Measurements from ENCODE around the gene RETREG3. TPM values are rescaled to one million over a fixed set of nuclear protein-coding genes. Genes with fewer than 3 reads are reported as not detected.
A peak's percentile ranks its signal among the peaks of the same experiment; 100 is the strongest.

The RETREG3 gene
- total RNA-seq, 2 donors from 2014 or later = 49.0 to 71.6 TPM

GRCh38 chr17:42577532-42578281 lies 31.5 kb downstream of the RETREG3 start, which contains the start of gene PSMC3IP:
TSS of gene PSMC3IP (minus strand) at chr17:42577729. CDS start at chr17:42577686, 43 bp downstream.
- intact Hi-C loops (cut with DNase I, micrococcal nuclease) = loop anchor here in 1 of 2 donors (10.0 kb wide), 1 partner anchor 107 kb away; the partner anchor contains the start of genes CCR10 and CNTNAP1
- ATAC-seq = peak; percentile 91

GRCh38 chr17:42577140-42577531 lies 32.0 kb downstream of the RETREG3 start:
- intact Hi-C loops (cut with DNase I, micrococcal nuclease) = loop anchor here in 1 of 2 donors (10.0 kb wide), 1 partner anchor 108 kb away; the partner anchor contains the start of genes CCR10 and CNTNAP1
- DNase-seq = no peak
- ATAC-seq = peak; percentile 18

More at GRCh38 chr17:42577532-42578281, 31.5 kb downstream of the RETREG3 start, which contains the start of gene PSMC3IP:
- peak; percentile 96 to 97 for DNase-seq

GRCh38 chr17:42574463-42574862 lies 34.7 kb downstream of the RETREG3 start:
- no peak for ATAC-seq
- intact Hi-C loops (cut with DNase I, micrococcal nuclease) = loop anchor here in 1 of 2 donors (10.0 kb wide), 1 partner anchor 110 kb away; the partner anchor contains the start of genes CCR10 and CNTNAP1
- DNase-seq = no peak

- DNase-seq (no peak), ATAC-seq (no peak)
- intact Hi-C loops (cut with DNase I, micrococcal nuclease) = loop anchor here in 1 of 2 donors (10.0 kb wide), 1 partner anchor 112 kb away; the partner anchor contains the start of genes CCR10 and CNTNAP1
These were observed 36.1 kb downstream of the RETREG3 start for GRCh38 chr17:42573095-42573494.

GRCh38 chr17:42571435-42572225 lies 37.5 kb downstream of the RETREG3 start:
- DNase-seq (no peak), ATAC-seq (no peak)
- intact Hi-C loops (cut with DNase I, micrococcal nuclease) = loop anchor here in 1 of 2 donors (10.0 kb wide), 1 partner anchor 113 kb away; the partner anchor contains the start of genes CCR10 and CNTNAP1

- DNase-seq = no peak
- no peak for ATAC-seq
- intact Hi-C loops (cut with DNase I, micrococcal nuclease) = no loop called here
These were observed 40.6 kb downstream of the RETREG3 start for GRCh38 chr17:42568341-42569111.

GRCh38 chr17:42566883-42567573 lies 42.1 kb downstream of the RETREG3 start, which contains the start of gene MLX:
TSS of gene MLX (plus strand) at chr17:42567100. CDS start at chr17:42567125, 25 bp downstream.
- intact Hi-C loops (cut with DNase I, micrococcal nuclease) = no loop called here
- ATAC-seq (peak; percentile 76), DNase-seq (peak; percentile 95 to 97)

GRCh38 chr17:42566215-42566882 lies 42.8 kb downstream of the RETREG3 start:
- DNase-seq = no peak
- no peak for ATAC-seq
- intact Hi-C loops (cut with DNase I, micrococcal nuclease) = no loop called here

GRCh38 chr17:42565523-42566214 lies 43.5 kb downstream of the RETREG3 start:
- ATAC-seq = no peak
- intact Hi-C loops (cut with DNase I, micrococcal nuclease) = no loop called here
- DNase-seq = no peak

- ATAC-seq (no peak), DNase-seq (peak in 1 of 2 donors; percentile 37)
- intact Hi-C loops (cut with DNase I, micrococcal nuclease) = no loop called here
These were observed 44.2 kb downstream of the RETREG3 start for GRCh38 chr17:42564815-42565522.

GRCh38 chr17:42563950-42564349 lies 45.2 kb downstream of the RETREG3 start:
- DNase-seq (no peak), ATAC-seq (no peak)
- intact Hi-C loops (cut with DNase I, micrococcal nuclease) = no loop called here

- no peak for ATAC-seq
- intact Hi-C loops (cut with DNase I, micrococcal nuclease) = no loop called here
- DNase-seq = peak in 1 of 2 donors; percentile 32
These were observed 45.6 kb downstream of the RETREG3 start for GRCh38 chr17:42563543-42563942.

- intact Hi-C loops (cut with DNase I, micrococcal nuclease) = no loop called here
- DNase-seq (peak in 1 of 2 donors; percentile 32), ATAC-seq (no peak)
These were observed 46.0 kb downstream of the RETREG3 start for GRCh38 chr17:42563143-42563509.

- ATAC-seq (peak; percentile 11), DNase-seq (peak in 1 of 2 donors; percentile 42)
- intact Hi-C loops (cut with DNase I, micrococcal nuclease) = no loop called here
These were observed 46.6 kb downstream of the RETREG3 start for GRCh38 chr17:42562388-42563142.

- peak; percentile 96 to 97 for DNase-seq
- intact Hi-C loops (cut with DNase I, micrococcal nuclease) = no loop called here
- peak; percentile 74 for ATAC-seq
These were observed 47.2 kb downstream of the RETREG3 start, which contains the start of gene COASY for GRCh38 chr17:42561897-42562387. TSS of gene COASY (plus strand) at chr17:42562148. CDS start at chr17:42562623, 475 bp downstream.
